ENCODE measurements around the gene SPINK5. TPM values are rescaled to one million over a fixed set of nuclear protein-coding genes. Genes with fewer than 3 reads are reported as not detected.
"Not testable (repeated sequence)": the region's sequence is repeated elsewhere in the genome, so short reads cannot be mapped to it uniquely, and the experiment has no call there.

SPINK5 gene
- total RNA-seq, 1 donor from 2014 or later = 8.4 TPM

GRCh38 chr5:148033134-148033533 lies 30.6 kb upstream of the SPINK5 start:
- TF ChIP-seq CTCF (IDR thresholded peaks at IDR 0.05; ENCODE audit: insufficient read depth, low read length, severe bottlenecking) = no peak
- H3K4me3 ChIP-seq (ENCODE audit: low read depth, low read length) = no peak overlapping the region
- no peaks in the 10 kb centered on the region for H3K36me3 ChIP-seq (ENCODE audit: control insufficient read depth, insufficient read depth, low read length)
- peak; percentile 97 for DNase-seq (ENCODE audit: low read depth)
- no peak for FAIRE-seq
- H3K27me3 ChIP-seq (ENCODE audit: control insufficient read depth, insufficient read depth, low read length) = no peaks in the 10 kb centered on the region

GRCh38 chr5:148035676-148036075 lies 28.1 kb upstream of the SPINK5 start:
- Histone ChIP-seq H3K27me3 (ENCODE audit: control insufficient read depth, insufficient read depth, low read length) (no peaks in the 10 kb centered on the region), H3K36me3 (ENCODE audit: control insufficient read depth, insufficient read depth, low read length) (no peaks in the 10 kb centered on the region), H3K4me3 (ENCODE audit: low read depth, low read length) (no peak overlapping the region)
- FAIRE-seq (no peak), DNase-seq (ENCODE audit: low read depth) (no peak)
- TF ChIP-seq CTCF (IDR thresholded peaks at IDR 0.05; ENCODE audit: insufficient read depth, low read length, severe bottlenecking) = no peak

GRCh38 chr5:148042881-148043280 lies 20.9 kb upstream of the SPINK5 start:
- Histone ChIP-seq H3K36me3 (ENCODE audit: control insufficient read depth, insufficient read depth, low read length) (no peaks in the 10 kb centered on the region), H3K27me3 (ENCODE audit: control insufficient read depth, insufficient read depth, low read length) (no peaks in the 10 kb centered on the region), H3K4me3 (ENCODE audit: low read depth, low read length) (no peak overlapping the region)
- FAIRE-seq (no peak), DNase-seq (ENCODE audit: low read depth) (no peak)
- no peak for TF ChIP-seq CTCF (IDR thresholded peaks at IDR 0.05; ENCODE audit: insufficient read depth, low read length, severe bottlenecking)

- peak; percentile 75 for FAIRE-seq
- TF ChIP-seq CTCF (IDR thresholded peaks at IDR 0.05; ENCODE audit: insufficient read depth, low read length, severe bottlenecking) = no peak
These were observed 20.1 kb upstream of the SPINK5 start for GRCh38 chr5:148043705-148044104.

GRCh38 chr5:148055160-148055559 lies 8.6 kb upstream of the SPINK5 start:
- not testable (repeated sequence) for H3K27me3 ChIP-seq (ENCODE audit: control insufficient read depth, insufficient read depth, low read length); DNase-seq (ENCODE audit: low read depth); H3K4me3 ChIP-seq (ENCODE audit: low read depth, low read length); FAIRE-seq; H3K36me3 ChIP-seq (ENCODE audit: control insufficient read depth, insufficient read depth, low read length)

More at GRCh38 chr5:148043705-148044104, 20.1 kb upstream of the SPINK5 start:
- Histone ChIP-seq H3K36me3 (ENCODE audit: control insufficient read depth, insufficient read depth, low read length) (no peaks in the 10 kb centered on the region), H3K27me3 (ENCODE audit: control insufficient read depth, insufficient read depth, low read length) (no peaks in the 10 kb centered on the region), H3K4me3 (ENCODE audit: low read depth, low read length) (no peak overlapping the region)
- peak; percentile 31 for DNase-seq (ENCODE audit: low read depth)

- Histone ChIP-seq H3K36me3 (ENCODE audit: control insufficient read depth, insufficient read depth, low read length) (no peaks in the 10 kb centered on the region), H3K27me3 (ENCODE audit: control insufficient read depth, insufficient read depth, low read length) (no peaks in the 10 kb centered on the region), H3K4me3 (ENCODE audit: low read depth, low read length) (no peak overlapping the region)
- no peak for TF ChIP-seq CTCF (IDR thresholded peaks at IDR 0.05; ENCODE audit: insufficient read depth, low read length, severe bottlenecking)
- DNase-seq (ENCODE audit: low read depth) (no peak), FAIRE-seq (no peak)
These were observed 3.5 kb upstream of the SPINK5 start for GRCh38 chr5:148060309-148060708.

All from bronchial epithelial cell (primary cell).